Measurements from ENCODE around the gene GRHL1. TPM values are rescaled to one million over a fixed set of nuclear protein-coding genes. Genes with fewer than 3 reads are reported as not detected.

Gene GRHL1
- total and polyA plus RNA-seq, 9 of the 15 experiments (the other 6 are each of a cell fraction or from before 2014, with no cell fraction given), result 1.7 to 6.1 (median 4.7) TPM

DNA sequence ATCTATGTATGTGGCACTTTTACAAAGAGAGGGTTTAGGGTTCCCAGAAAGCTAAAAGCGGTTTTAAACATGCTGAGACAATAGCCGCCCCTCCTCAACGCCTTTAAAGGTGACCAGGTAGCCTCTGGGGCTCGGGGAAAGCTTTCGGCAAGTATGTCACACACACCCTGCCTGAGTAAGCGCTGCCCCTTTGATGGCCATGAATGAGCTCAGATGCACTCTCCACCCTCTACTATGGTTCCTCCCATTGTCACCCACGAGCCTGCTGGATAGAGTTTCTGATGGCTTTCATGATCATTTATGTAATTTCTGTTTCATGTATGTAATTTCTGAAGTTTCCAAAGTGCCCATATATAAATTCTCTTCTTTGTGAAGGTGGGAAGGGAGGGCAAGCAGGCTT is 44.1 kb upstream of the GRHL1 start:
- Histone ChIP-seq H3K27me3 (ENCODE audit: control insufficient read depth in 2 of 2, insufficient read depth in 2 of 2, low read length in 2 of 2) (no peaks in the 10 kb centered on the region), H2AFZ (ENCODE audit: low read depth, low read length) (no peak overlapping the region), H4K20me1 (replicated peaks; ENCODE audit: control insufficient read depth, insufficient read depth, low read length) (no peaks in the 10 kb centered on the region), H3K9ac (ENCODE audit: insufficient read depth in 1 of 2, low read depth in 2 of 2, low read length in 2 of 2) (no peak overlapping the region), H3K4me2 (ENCODE audit: insufficient read depth, low read length) (no peak overlapping the region), H3K79me2 (ENCODE audit: control insufficient read depth, insufficient read depth, low read length) (no peaks in the 10 kb centered on the region), H3K4me3 (no peak overlapping the region), H3K9me1 (ENCODE audit: control insufficient read depth, insufficient read depth, low read length) (no peaks in the 10 kb centered on the region), H3K36me3 (ENCODE audit: control insufficient read depth, insufficient read depth, low read length) (peaks cover 7% of the 10 kb centered on the region; the same call in 2 of the 3 replicates), H3K9me3 (replicated peaks; ENCODE audit: control insufficient read depth, insufficient read depth, low read depth, low read length) (no peaks in the 10 kb centered on the region), H3K27ac (ENCODE audit: extremely low read depth, low read depth, low read length) (no peak overlapping the region), H3K4me1 (replicated peaks in 1 of 2; ENCODE audit: control insufficient read depth in 2 of 2, insufficient read depth in 2 of 2, low read length in 2 of 2) (peaks cover 0 to 3% of the 10 kb centered on the region in 2 experiments; a peak in 2 of 5 replicates)
- CTCF ChIA-PET (ENCODE audit: low intra/inter-chr PET ratio), result no interaction called here
- TF ChIP-seq, protein P1, sequence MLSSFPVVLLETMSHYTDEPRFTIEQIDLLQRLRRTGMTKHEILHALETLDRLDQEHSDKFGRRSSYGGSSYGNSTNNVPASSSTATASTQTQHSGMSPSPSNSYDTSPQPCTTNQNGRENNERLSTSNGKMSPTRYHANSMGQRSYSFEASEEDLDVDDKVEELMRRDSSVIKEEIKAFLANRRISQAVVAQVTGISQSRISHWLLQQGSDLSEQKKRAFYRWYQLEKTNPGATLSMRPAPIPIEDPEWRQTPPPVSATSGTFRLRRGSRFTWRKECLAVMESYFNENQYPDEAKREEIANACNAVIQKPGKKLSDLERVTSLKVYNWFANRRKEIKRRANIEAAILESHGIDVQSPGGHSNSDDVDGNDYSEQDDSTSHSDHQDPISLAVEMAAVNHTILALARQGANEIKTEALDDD (IDR thresholded peaks at IDR 0.05), result no peak
- TF ChIP-seq RNF2 (IDR thresholded peaks at IDR 0.05), result no peak
- TF ChIP-seq, protein P2, sequence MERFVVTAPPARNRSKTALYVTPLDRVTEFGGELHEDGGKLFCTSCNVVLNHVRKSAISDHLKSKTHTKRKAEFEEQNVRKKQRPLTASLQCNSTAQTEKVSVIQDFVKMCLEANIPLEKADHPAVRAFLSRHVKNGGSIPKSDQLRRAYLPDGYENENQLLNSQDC (CRISPR knock-in tag; IDR thresholded peaks at IDR 0.05), result no peak
- TF ChIP-seq MAFG (tag; conservative IDR thresholded peaks at IDR 0.05), result no peak
- in situ Hi-C loops (cut with MboI) (no loop called here), intact Hi-C loops (cut with micrococcal nuclease) (no loop called here)
- no TSS peak for BruUV-seq (replicated peaks)
- POLR2A ChIA-PET, result no interaction called here
- DNase-seq (ENCODE audit: extremely low read depth in 1 of 4, low spot score in 3 of 4) (no peak), ATAC-seq (no peak), FAIRE-seq (no peak)
- WGBS (ENCODE audit: insufficient coverage, low coverage, missing lambda C conversion rate), result 85% methylated on average over 7 of the region's 7 CpGs

DNA sequence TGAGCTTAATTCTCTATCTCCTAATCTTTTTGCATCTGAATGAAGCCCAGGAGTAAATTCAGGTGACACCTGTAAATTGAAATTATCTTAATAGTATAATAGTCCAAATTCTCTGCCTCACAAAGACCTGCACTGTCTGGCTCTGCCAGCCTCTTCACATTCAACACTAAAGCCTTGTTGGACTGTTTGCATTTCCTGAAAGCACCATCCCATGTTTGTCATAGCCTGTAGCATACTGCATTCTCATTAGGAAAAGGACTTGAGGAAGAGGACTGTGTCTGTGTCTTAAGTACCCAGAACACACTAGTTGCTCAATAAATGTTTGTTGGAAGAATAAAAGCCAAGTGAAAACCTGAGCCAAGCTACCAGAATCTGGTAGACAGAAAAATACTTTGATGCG is 42.9 kb upstream of the GRHL1 start:
- ChIA-PET POLR2A (interaction anchor here (2.5 kb wide), 1 partner anchor 8 kb away, joined by 7 read pairs; no protein-coding TSS in a partner anchor), CTCF (ENCODE audit: low intra/inter-chr PET ratio) (no interaction called here)
- BruUV-seq (replicated peaks), result no TSS peak
- Histone ChIP-seq H3K27ac (ENCODE audit: extremely low read depth, low read depth, low read length) (no peak overlapping the region), H3K4me3 (no peak overlapping the region), H3K79me2 (ENCODE audit: control insufficient read depth, insufficient read depth, low read length) (no peaks in the 10 kb centered on the region), H3K36me3 (ENCODE audit: control insufficient read depth, insufficient read depth, low read length) (peaks cover 19% of the 10 kb centered on the region; the same call in 2 of the 3 replicates), H4K20me1 (replicated peaks; ENCODE audit: control insufficient read depth, insufficient read depth, low read length) (no peaks in the 10 kb centered on the region), H3K9me1 (ENCODE audit: control insufficient read depth, insufficient read depth, low read length) (no peaks in the 10 kb centered on the region), H3K9me3 (replicated peaks; ENCODE audit: control insufficient read depth, insufficient read depth, low read depth, low read length) (no peaks in the 10 kb centered on the region), H2AFZ (ENCODE audit: low read depth, low read length) (no peak overlapping the region), H3K27me3 (ENCODE audit: control insufficient read depth in 2 of 2, insufficient read depth in 2 of 2, low read length in 2 of 2) (no peaks in the 10 kb centered on the region), H3K4me1 (replicated peaks in 1 of 2; ENCODE audit: control insufficient read depth in 2 of 2, insufficient read depth in 2 of 2, low read length in 2 of 2) (peaks cover 0 to 3% of the 10 kb centered on the region in 2 experiments; a peak in 2 of 5 replicates), H3K9ac (ENCODE audit: insufficient read depth in 1 of 2, low read depth in 2 of 2, low read length in 2 of 2) (no peak overlapping the region), H3K4me2 (ENCODE audit: insufficient read depth, low read length) (no peak overlapping the region)
- DNase-seq (ENCODE audit: extremely low read depth in 1 of 4, low spot score in 3 of 4), result no peak
- no peak for ATAC-seq
- WGBS (ENCODE audit: insufficient coverage, low coverage, missing lambda C conversion rate), result 100% methylated on average over 1 of the region's 1 CpG
- TF ChIP-seq CBX8 (IDR thresholded peaks at IDR 0.05; ENCODE audit: borderline replicate concordance, extremely low read depth, low read depth, low read length, poor library complexity, severe bottlenecking), result no peak
- TF ChIP-seq CBX2 (IDR thresholded peaks at IDR 0.05; ENCODE audit: insufficient read depth, low read length, poor library complexity, severe bottlenecking), result no peak
- no peak for TF ChIP-seq SMARCE1 (IDR thresholded peaks at IDR 0.05)
- TF ChIP-seq MIER1 (IDR thresholded peaks at IDR 0.05; ENCODE audit: low read depth), result no peak
- no peak for TF ChIP-seq LCOR (CRISPR knock-in tag; IDR thresholded peaks at IDR 0.05)
- no peak for TF ChIP-seq PTBP1 (IDR thresholded peaks at IDR 0.05; ENCODE audit: low read depth, low read length)
- no peak for TF ChIP-seq ETS2 (tag; IDR thresholded peaks at IDR 0.05; ENCODE audit: borderline replicate concordance, poor library complexity, severe bottlenecking)
- intact Hi-C loops (cut with micrococcal nuclease) (no loop called here), in situ Hi-C loops (cut with MboI) (no loop called here)
- FAIRE-seq, result peak; percentile 62

Data from K562 (cell line).